Upper lobe of left lung (tissue), 4 donors: ENCODE results near the gene KRT86.

Source experiments
- CTCF ChIP-seq, 6 experiments: fragments of 450-650 bp in 4 of 6; fragments of 200-600 bp in 2 of 6; sonication (generic) in 2 of 6; IDR thresholded peaks; one replicate each; pipeline ENCODE4 v1.5.1; 2016 to 2019; ENCODE audit warnings: antibody characterized with exemption in 6 of 6
- EP300 ChIP-seq, 4 donors: sonication (generic); formaldehyde crosslinking; IDR thresholded peaks; one replicate each; pipeline ENCODE4 v1.5.1; 2017; ENCODE audit warnings: antibody characterized with exemption in 4 of 4, control low read depth in 2 of 4
- POLR2A ChIP-seq, 4 donors: fragments of 450-650 bp; IDR thresholded peaks; one replicate each; pipeline ENCODE4 v1.5.1; 2016 to 2017; ENCODE audit warnings: antibody characterized with exemption in 4 of 4, mild to moderate bottlenecking in 2 of 4
- POLR2AphosphoS5 ChIP-seq, 2 donors: sonication (generic); formaldehyde crosslinking; IDR thresholded peaks; one replicate each; pipeline ENCODE4 v1.5.1; 2017; ENCODE audit warnings: antibody characterized with exemption in 2 of 2

GRCh38 chr12:52342781-52343490 is 68.5 kb downstream of the KRT86 start:
- TF ChIP-seq POLR2A (IDR thresholded peaks at IDR 0.05): no peak
- no peak for TF ChIP-seq CTCF (IDR thresholded peaks at IDR 0.05)
- no peak for TF ChIP-seq EP300 (IDR thresholded peaks at IDR 0.05)
- TF ChIP-seq POLR2AphosphoS5 (IDR thresholded peaks at IDR 0.05): no peak
